ENCODE results near the gene AQP6. TPM values are rescaled to one million over a fixed set of nuclear protein-coding genes. Genes with fewer than 3 reads are reported as not detected.
A peak's percentile ranks its signal among the peaks of the same experiment; 100 is the strongest.

AQP6 gene
- total and polyA plus RNA-seq, 10 donors: 0.03 to 0.36 TPM; not detected in 8

- 4 to 7% (median 4%) methylated on average over 12 to 16 of the region's 16 CpGs for WGBS, 5 donors
- Histone ChIP-seq H3K36me3 (no peaks in the 10 kb centered on the region), H3K4me1 (peaks cover 0 to 29% (median 18%) of the 10 kb centered on the region in 6 donors), H3K4me3 (peak overlapping the region; percentile 59 to 79 (median 68)), H3K27me3 (replicated peaks in 1 of 7) (peaks cover 0 to 24% (median 0%) of the 10 kb centered on the region in 7 donors), H3K27ac (peak overlapping the region in 7 of 8 donors; percentile 36 to 86 (median 71)), H3K9me3 (no peaks in the 10 kb centered on the region)
- TF ChIP-seq POLR2A (IDR thresholded peaks at IDR 0.05): no peak
- no peak for DNase-seq
- intact Hi-C loops (cut with DNase I; ENCODE audit: low total_unique reads): no loop called here
Observed at GRCh38 chr12:50024805-50025186, 52.0 kb downstream of the AQP6 start.

- 5 to 7% (median 6%) methylated on average over 33 to 47 of the region's 47 CpGs for WGBS, 5 donors
Observed at GRCh38 chr12:50025187-50026059, 52.7 kb downstream of the AQP6 start, which contains the start of gene RACGAP1. Gene RACGAP1 (minus strand): TSS chr12:50025494. CDS start chr12:50016715, 8,779 bp downstream.

GRCh38 chr12:50026691-50027090 is 53.9 kb downstream of the AQP6 start:
- peak; percentile 5 for DNase-seq
- TF ChIP-seq CTCF (IDR thresholded peaks at IDR 0.05 in 8 of 11, conservative IDR thresholded peaks at IDR 0.05 in 3 of 11) (no peak), POLR2A (IDR thresholded peaks at IDR 0.05) (no peak), POLR2AphosphoS5 (IDR thresholded peaks at IDR 0.05) (no peak)
- Histone ChIP-seq H3K4me1 (peaks cover 0 to 29% (median 18%) of the 10 kb centered on the region in 6 donors), H3K36me3 (no peaks in the 10 kb centered on the region), H3K27ac (no peak overlapping the region), H3K9me3 (no peaks in the 10 kb centered on the region), H3K4me3 (no peak overlapping the region), H3K27me3 (replicated peaks in 1 of 7) (peaks cover 0 to 24% (median 0%) of the 10 kb centered on the region in 7 donors)
- WGBS, 5 donors: 76 to 91% (median 89%) methylated on average over 3 of the region's 3 CpGs
- intact Hi-C loops (cut with DNase I; ENCODE audit: low total_unique reads): no loop called here

More at GRCh38 chr12:50025187-50026059, 52.7 kb downstream of the AQP6 start, which contains the start of gene RACGAP1:
- H3K4me3 ChIP-seq: peak within 1 kb of the TSS; percentile 59 to 79 (median 68)
- TF ChIP-seq POLR2AphosphoS5 (IDR thresholded peaks at IDR 0.05): peak; percentile 84 to 87 (median 86)
- TF ChIP-seq CTCF (IDR thresholded peaks at IDR 0.05 in 8 of 11, conservative IDR thresholded peaks at IDR 0.05 in 3 of 11): peak in 1 of 11 experiments; percentile 17
- peak in 1 of 3 donors; percentile 11 for TF ChIP-seq POLR2A (IDR thresholded peaks at IDR 0.05)
- H3K9me3 ChIP-seq: no peaks in the 10 kb centered on the region
- peaks cover 0 to 24% (median 0%) of the 10 kb centered on the region in 7 donors for H3K27me3 ChIP-seq (replicated peaks in 1 of 7)
- DNase-seq: peak; percentile 96
- intact Hi-C loops (cut with DNase I; ENCODE audit: low total_unique reads): no loop called here
- H3K4me1 ChIP-seq: peaks cover 0 to 29% (median 18%) of the 10 kb centered on the region in 6 donors
- peak within 1 kb of the TSS in 7 of 8 donors; percentile 41 to 86 (median 71) for H3K27ac ChIP-seq
- no peaks in the 10 kb centered on the region for H3K36me3 ChIP-seq

Other genes starting within 250 kb of the AQP6 start
- 100 to 1,000 TPM; 338 to 437 (median 396) TPM for gene TMBIM6, start 231.4 kb upstream of the AQP6 start, total RNA-seq
- gene TMBIM6, start 231.4 kb upstream of the AQP6 start, polyA plus RNA-seq: 100 to 1,000 TPM; 100 to 130 (median 106) TPM
- gene NCKAP5L, start 144.5 kb upstream of the AQP6 start, total RNA-seq: 10 to 100 TPM; 19.9 to 29.4 (median 23.6) TPM
- gene NCKAP5L, start 144.5 kb upstream of the AQP6 start, polyA plus RNA-seq: 10 to 100 TPM in 1 of 3 donors, 1 to 10 TPM in 2; 3.6 to 15.3 (median 7.0) TPM
- gene BCDIN3D, start 129.8 kb upstream of the AQP6 start, total RNA-seq: 1 to 10 TPM; 4.8 to 7.4 (median 5.3) TPM
- 1 to 10 TPM; 3.3 to 5.1 (median 4.6) TPM for gene BCDIN3D, start 129.8 kb upstream of the AQP6 start, polyA plus RNA-seq
- gene FAIM2, start 69.0 kb upstream of the AQP6 start, total RNA-seq: 1 to 10 TPM in 4 of 7 donors, under 1 TPM in 2, not detected in 1; 0.09 to 3.2 (median 1.7) TPM
- under 1 TPM; 0.04 to 0.19 (median 0.17) TPM for gene FAIM2, start 69.0 kb upstream of the AQP6 start, polyA plus RNA-seq
- gene AQP2, start 22.2 kb upstream of the AQP6 start, total RNA-seq: not detected
- gene AQP2, start 22.2 kb upstream of the AQP6 start, polyA plus RNA-seq: not detected
- gene AQP5, start 11.1 kb upstream of the AQP6 start, total RNA-seq: under 1 TPM in 3 of 7 donors, not detected in 4; 0.26 to 0.46 (median 0.30) TPM
- gene AQP5, start 11.1 kb upstream of the AQP6 start, polyA plus RNA-seq: under 1 TPM in 2 of 3 donors, not detected in 1; 0.05 to 0.45 TPM
- gene RACGAP1, start 52.5 kb downstream of the AQP6 start, total RNA-seq: 10 to 100 TPM in 4 of 7 donors, 1 to 10 TPM in 3; 8.1 to 21.1 (median 11.3) TPM
- gene RACGAP1, start 52.5 kb downstream of the AQP6 start, polyA plus RNA-seq: 1 to 10 TPM; 3.4 to 6.9 (median 5.8) TPM
- 1 to 10 TPM in 2 of 7 donors, under 1 TPM in 5; 0.26 to 1.3 (median 0.54) TPM for gene ASIC1, start 84.6 kb downstream of the AQP6 start, total RNA-seq
- under 1 TPM; 0.16 to 0.33 (median 0.22) TPM for gene ASIC1, start 84.6 kb downstream of the AQP6 start, polyA plus RNA-seq
- gene SMARCD1, start 112.4 kb downstream of the AQP6 start, total RNA-seq: 10 to 100 TPM; 47.3 to 85.7 (median 60.3) TPM
- 10 to 100 TPM; 17.4 to 25.3 (median 18.1) TPM for gene SMARCD1, start 112.4 kb downstream of the AQP6 start, polyA plus RNA-seq
- under 1 TPM in 6 of 7 donors, not detected in 1; 0.13 to 0.79 (median 0.45) TPM for gene GPD1, start 131.1 kb downstream of the AQP6 start, total RNA-seq
- gene GPD1, start 131.1 kb downstream of the AQP6 start, polyA plus RNA-seq: under 1 TPM; 0.44 to 0.72 (median 0.48) TPM
- 10 to 100 TPM; 45.9 to 68.2 (median 52.7) TPM for gene COX14, start 139.3 kb downstream of the AQP6 start, total RNA-seq
- gene COX14, start 139.3 kb downstream of the AQP6 start, polyA plus RNA-seq: 100 to 1,000 TPM in 1 of 3 donors, 10 to 100 TPM in 2; 75.5 to 116 (median 81.9) TPM
- 10 to 100 TPM; 21.8 to 55.9 (median 41.3) TPM for gene CERS5, start 194.4 kb downstream of the AQP6 start, total RNA-seq
- gene CERS5, start 194.4 kb downstream of the AQP6 start, polyA plus RNA-seq: 10 to 100 TPM; 40.3 to 90.8 (median 58.1) TPM

Data from spleen (tissue), 11 donors.